SHP77 (cell line): ENCODE measurements around the gene FOXP1.

Experiments
- DNase-seq, 2 experiments: peaks; one replicate each; lab custom pipeline; 2025; lab: John Stamatoyannopoulos, UW

The FOXP1 gene

GRCh38 chr3:71057526-71057894, 526.0 kb downstream of the FOXP1 start:
- no peak for DNase-seq

GRCh38 chr3:71056327-71056726, 527.2 kb downstream of the FOXP1 start:
- no peak for DNase-seq

DNA sequence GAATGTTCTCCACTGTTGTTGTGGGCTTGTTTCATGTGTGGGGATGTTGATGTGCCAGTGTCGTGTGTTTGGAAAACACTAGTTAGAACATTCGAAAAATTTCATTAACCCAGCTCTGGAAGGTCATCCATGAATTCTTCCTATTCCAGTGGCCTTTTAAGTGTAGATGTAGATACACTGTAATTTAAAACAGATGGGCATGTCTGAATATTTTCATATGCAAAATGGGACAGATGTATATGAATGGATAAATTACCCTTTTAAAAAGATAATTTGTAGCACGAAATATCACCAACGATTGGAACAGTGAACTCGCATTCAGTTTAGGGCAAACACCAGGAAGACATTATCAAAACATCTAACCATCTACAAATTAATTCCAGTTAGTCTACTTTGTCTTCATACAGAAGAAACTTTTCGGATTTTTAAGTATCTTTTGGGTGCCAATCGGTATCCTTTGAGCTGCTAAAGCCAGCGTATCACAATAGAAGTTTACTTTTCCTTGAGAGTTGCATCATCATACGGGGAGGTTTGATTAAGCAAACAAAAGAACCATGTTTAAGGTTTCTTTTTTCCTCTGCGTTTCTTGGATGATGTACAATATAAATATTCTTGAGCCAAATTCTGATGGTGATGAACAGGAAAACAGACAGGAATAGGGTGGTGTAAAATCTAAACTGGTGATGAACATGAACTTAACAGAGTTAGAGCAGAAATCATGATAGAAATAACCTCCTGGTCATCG, 528.1 kb downstream of the FOXP1 start:
- DNase-seq = no peak

DNA sequence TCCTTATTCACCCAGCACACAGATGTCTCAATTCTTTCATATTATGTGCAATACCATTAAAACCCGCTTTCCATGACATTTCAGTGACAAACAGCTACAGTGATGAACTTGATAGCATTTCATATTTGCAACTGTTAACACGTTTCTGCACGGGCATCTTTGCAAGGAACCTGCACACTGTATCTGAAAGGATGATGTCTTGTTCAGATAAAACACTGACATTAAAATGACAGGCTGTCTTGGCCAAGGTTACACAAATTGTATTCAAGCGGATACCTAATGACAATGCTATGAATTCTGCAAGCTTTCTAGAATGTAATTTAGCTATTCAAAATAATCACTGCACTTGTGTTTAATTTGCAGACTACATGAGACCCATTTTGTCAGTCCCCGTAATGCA, 529.2 kb downstream of the FOXP1 start:
- DNase-seq = no peak

DNA sequence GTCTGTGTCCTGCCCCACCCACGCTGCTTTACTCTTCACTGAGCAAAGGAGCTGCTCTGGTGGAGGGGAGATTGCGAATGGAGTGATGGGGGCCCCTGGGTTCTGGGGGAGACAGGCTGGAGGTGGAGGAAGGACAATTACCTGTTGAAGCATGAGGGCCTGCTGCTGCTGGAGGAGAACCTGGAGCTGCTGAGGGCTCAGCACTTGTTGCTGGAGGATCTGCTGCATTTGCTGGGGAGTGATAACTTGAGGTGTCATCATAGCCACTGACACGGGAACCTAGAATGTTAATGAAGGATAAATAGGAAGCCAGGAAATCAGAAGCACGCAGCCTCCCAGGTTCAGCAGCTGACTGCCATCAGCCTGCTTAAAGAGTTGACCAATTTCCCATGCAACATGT, 530.0 kb downstream of the FOXP1 start:
- DNase-seq = no peak

GRCh38 chr3:71052716-71053115, 530.8 kb downstream of the FOXP1 start:
- DNase-seq = no peak

DNA sequence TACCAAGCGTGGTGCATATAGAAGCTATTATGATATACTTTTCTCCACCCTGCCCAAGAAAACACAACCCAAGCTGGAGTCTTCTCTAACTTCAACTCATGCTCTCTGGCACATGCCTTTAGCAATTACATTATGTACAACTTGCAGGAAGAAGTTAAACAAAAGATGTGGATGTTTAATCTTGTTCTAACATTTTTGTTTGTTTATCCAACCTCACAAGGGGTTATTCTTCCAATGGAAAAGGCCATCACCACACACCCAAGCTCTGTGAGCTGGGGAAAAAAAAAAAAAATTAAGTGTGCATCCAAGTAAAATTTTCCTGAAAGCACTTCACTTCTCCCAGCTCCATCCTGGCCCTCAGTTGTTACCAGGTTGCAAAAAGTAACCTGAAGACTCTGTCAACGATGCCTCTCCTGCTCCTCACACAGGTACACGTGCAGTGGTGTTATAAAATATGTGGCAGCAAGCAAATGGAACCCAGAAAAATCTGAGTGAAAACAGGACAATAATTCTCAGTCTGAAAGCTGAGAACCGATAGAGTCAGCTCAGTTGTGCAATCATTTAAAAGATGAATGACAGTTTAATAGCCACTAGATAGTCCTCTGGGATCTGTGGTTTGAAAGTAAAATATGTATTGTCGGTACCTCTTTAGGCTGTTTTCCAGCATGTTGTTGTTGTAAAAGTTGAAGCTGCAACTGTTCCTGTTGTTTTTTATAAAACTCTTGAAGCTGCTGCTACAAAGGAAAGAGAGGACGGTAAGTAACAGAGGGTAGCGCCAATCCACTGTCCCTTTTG, 531.4 kb downstream of the FOXP1 start:
- DNase-seq = no peak

GRCh38 chr3:71051259-71051595, 532.3 kb downstream of the FOXP1 start:
- no peak for DNase-seq

DNA sequence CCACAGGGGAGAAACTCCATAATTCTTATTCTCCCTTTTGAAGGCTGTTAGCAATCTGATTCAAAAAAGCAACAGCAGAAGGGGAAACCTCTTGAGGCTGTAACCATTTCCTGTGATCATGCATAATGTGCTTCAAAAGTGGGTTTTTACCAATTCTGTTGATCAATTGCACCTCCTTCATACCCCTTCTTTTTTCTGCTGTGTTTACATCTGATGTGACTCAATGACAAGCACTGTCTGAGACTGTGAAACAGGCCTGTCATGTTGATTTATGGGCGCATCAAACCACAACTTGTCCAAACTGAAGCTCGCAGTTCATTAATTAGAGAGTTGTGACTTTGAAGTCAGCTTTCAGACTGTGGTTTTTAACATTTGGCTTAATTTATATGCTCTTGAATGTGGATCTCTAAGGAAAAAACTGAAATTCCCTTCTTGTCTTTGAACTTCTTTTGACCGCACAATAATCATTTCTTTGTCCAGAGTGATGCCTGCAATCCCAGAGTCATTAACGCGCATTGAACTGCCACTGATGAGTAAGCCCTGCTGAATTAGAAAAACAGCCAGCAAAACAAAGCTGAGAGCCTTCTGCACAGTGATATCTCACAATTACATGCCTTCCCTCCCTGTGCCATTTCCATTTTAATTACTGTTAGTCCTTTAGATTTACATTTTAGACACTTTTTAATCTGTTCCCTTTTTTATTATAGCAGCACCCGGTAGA, 532.8 kb downstream of the FOXP1 start:
- DNase-seq = no peak

DNA sequence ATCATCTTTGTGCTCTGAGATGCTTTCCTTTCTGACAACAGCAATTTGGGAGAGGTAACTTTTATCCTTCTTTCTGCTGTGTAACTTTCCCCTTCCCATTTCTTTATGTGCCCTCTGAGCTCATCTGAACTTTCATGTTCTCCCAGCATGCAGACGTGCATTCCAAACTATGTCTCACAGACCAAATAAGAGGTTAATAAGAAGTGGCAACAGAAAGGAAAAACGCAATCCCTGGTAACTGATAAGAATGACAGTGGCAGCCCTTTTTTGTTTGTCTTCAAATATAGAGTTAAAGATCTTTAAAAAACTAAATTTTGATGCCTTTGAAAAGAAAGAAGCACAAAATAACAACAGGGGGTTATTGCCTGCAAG, 533.4 kb downstream of the FOXP1 start:
- DNase-seq = no peak

DNA sequence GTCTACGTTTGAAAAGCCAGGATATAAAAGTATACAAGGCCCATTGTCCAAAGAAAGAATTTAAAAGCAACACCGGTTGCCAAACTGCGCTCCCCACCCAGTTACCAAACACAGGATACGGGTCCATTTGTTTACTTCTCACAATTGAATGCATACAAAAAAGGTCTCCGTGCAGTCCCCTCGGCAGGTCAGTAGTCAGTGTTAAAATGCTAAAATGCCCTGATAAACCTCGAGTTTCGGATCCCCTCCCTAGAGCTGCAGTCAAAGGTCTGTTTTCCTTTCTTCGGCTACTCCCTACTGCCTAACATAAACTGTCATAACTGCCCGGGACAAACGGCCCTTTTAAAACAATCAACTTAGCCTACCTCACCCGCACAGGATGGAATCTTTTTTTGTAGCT, 534.6 kb downstream of the FOXP1 start:
- DNase-seq = no peak

- no peak for DNase-seq
These were observed 535.7 kb downstream of the FOXP1 start for GRCh38 chr3:71047616-71048531.

GRCh38 chr3:71046791-71047190, 536.7 kb downstream of the FOXP1 start:
- no peak for DNase-seq

GRCh38 chr3:71045917-71046282, 537.6 kb downstream of the FOXP1 start:
- DNase-seq = no peak

- DNase-seq = no peak
These were observed 538.2 kb downstream of the FOXP1 start for GRCh38 chr3:71045212-71045916.

DNA sequence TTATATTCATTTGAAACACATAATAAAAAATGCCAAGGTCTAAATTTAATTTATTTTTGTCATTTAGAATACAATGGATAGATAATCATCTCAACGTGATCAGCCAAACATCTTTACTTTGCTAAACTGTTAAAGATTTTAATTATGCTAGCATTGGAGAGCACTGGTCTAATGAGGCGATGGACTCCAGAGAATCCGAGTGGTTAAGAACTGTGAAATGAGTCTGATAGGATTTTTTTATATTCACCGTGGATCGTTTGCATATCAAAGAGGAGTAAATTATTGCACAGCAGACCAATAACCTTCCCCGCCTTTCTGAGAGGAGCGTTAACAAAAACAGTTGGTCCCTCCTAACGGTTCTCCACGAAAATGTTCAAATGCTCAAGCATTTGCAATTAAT, 540.8 kb downstream of the FOXP1 start:
- DNase-seq = no peak

- no peak for DNase-seq
These were observed 542.2 kb downstream of the FOXP1 start for GRCh38 chr3:71041371-71041770.

DNA sequence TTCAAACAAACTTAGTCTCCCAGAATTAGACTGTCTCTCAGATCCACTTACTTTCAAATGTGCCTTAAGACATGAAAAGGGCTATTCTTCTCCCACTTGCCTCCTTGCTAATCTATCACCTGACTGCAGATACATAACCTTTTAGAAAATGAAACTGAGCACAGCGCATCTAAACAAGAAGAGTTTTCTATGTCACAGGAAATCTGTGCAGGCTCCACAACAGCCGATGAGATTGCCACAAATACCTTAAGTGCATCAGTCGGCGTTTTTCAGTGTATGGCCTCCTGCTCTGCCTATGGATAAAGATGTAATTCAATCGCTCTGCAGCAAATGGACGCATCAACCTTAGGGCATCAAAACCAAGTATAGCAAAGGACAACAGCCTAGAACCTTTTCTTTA, 544.2 kb downstream of the FOXP1 start:
- DNase-seq = no peak

DNA sequence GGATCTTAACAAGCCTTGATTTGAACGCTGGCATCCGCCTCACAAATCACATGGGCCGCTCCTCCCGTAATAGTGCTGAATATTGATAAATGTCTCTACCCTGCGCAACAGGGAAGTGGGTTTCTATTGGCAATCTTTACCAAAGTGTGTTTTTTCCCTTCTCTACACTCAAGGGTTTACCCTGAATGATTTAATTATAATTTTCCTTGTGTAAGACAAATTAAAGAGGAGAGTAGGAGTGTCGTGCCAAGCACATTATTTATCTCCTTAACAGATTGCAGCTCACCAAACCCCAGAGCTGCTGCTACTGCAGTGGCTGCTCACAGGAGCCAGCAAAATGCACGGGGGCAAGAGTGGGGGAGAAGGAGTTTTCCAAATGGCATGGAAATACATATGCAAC, 545.8 kb downstream of the FOXP1 start:
- no peak for DNase-seq

DNA sequence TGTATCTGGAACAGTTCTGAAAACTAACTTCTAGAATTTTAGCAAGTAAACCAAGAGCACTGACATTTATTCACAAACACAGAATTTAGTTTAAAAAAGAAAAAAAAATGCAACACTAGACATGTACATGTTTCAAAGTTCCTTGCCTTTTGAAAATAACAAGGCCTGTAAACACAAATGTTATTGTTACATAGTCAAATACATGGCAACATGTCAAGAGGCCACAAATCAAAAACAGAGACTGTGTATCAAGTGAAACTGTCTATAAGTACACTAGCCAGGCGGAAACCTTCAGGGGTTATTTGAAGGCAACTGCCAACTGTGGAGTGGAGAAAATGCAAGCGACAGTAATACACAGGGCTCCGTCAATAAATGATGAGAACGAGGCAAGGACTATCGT, 547.6 kb downstream of the FOXP1 start:
- DNase-seq = no peak

DNA sequence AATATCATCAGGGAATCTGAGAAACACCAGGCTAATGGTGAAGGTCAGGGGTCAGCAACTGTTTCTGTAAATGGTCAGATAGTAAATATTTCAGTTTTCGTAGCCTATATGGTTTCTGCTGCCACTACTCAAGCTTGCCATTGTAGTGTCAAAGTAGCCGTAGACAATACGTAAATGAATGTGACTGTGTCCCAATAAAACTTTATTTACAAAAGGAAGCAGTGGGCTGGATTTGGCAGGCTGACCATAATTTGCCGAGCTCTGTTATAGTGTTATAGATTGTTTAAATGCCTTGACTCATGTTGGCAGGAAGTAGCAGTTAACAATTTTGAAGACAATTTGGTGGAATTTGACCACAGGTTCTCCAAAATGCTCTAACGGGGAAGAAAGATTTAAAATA, 548.2 kb downstream of the FOXP1 start:
- DNase-seq = no peak
